ENCODE data around the gene NKD2.
"Not testable (repeated sequence)": the region's sequence is repeated elsewhere in the genome, so short reads cannot be mapped to it uniquely, and the experiment has no call there.

Gene NKD2

DNA sequence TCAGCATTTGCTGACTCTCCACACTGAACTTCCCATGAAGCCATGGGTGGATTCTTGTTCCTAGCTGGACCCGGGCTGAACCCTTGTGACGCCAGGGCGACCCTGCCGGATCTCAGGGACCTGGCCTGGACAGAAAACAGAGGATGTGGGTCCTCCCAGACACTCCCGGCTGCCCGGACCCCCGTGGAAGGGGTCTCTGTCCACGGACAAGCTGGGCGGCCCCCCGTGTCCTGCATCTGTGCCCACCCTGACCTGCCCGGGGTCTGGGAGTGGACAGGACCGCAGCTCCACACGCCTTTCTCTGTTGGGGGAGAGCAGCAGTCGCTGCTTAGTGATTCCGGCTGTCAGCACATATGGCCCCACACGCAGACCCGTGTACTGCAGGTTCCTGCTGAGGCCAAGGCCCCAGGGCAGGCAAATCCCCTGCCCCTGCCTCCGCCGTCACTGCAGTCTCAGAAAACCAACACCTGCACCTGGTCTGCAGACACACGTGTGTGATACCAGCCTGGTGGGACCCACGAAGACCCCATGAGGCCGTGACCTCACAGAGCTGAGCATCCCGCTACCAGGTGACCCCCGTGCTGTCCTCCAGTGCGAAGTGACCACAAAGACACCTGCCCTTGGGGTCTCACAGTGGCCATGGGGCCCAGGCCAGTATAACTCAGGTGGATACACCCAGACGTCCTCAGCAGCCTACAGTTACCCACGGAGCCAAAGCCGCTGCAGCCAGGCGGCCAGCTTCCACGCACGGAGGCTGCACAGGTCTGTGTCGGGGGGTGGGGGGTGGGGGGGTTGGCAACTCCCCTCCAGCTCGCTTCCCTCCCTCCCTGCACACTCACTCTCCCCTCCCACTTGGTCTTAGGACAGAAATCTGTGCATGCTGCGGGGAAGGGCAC, 50.6 kb downstream of the NKD2 start:
- H3K36me3 ChIP-seq = no peaks in the 10 kb centered on the region
- no peaks in the 10 kb centered on the region for H3K4me1 ChIP-seq (ENCODE audit: control insufficient read depth in 1 of 2, insufficient read depth in 1 of 2, low read depth in 1 of 2, low read length in 1 of 2)
- no peak overlapping the region for H3K4me3 ChIP-seq (ENCODE audit: low read depth in 1 of 2, low read length in 1 of 2)
- H3K9me3 ChIP-seq = no peaks in the 10 kb centered on the region
- H3K27me3 ChIP-seq = no peaks in the 10 kb centered on the region
- no peak overlapping the region for H3K27ac ChIP-seq
- no peak for TF ChIP-seq CTCF (IDR thresholded peaks at IDR 0.05)

- Histone ChIP-seq H3K27me3 (no peaks in the 10 kb centered on the region), H3K9me3 (no peaks in the 10 kb centered on the region), H3K27ac (no peak overlapping the region), H3K4me1 (ENCODE audit: control insufficient read depth in 1 of 2, insufficient read depth in 1 of 2, low read depth in 1 of 2, low read length in 1 of 2) (no peaks in the 10 kb centered on the region), H3K36me3 (no peaks in the 10 kb centered on the region), H3K4me3 (ENCODE audit: low read depth in 1 of 2, low read length in 1 of 2) (no peak overlapping the region)
- TF ChIP-seq CTCF (IDR thresholded peaks at IDR 0.05) = no peak
Observed at GRCh38 chr5:1059884-1060263, 51.3 kb downstream of the NKD2 start.

DNA sequence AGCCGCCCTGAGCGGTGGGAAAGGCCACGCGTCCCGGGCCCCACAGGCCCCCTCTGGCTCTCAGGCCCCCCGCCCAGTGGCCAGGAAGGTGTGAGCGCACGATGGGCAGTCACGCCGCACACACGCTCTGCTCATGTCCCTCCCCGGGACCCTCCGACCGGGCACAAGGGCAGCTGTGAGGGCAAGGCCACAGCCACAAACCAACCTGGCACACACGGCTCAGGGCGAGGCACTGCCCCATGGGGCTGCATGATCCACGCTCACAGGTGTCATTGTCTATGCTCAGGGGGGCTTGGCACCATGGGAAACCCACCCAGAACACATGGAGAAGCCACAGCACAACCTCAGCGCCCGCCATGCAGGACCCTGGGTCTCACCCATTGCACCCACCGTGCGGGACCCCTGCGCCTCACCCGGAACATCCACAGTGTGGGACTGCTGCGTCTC, 52.0 kb downstream of the NKD2 start:
- no peak overlapping the region for H3K4me3 ChIP-seq (ENCODE audit: low read depth in 1 of 2, low read length in 1 of 2)
- H3K27me3 ChIP-seq = no peaks in the 10 kb centered on the region
- TF ChIP-seq CTCF (IDR thresholded peaks at IDR 0.05) = no peak
- H3K9me3 ChIP-seq = no peaks in the 10 kb centered on the region
- no peak overlapping the region for H3K27ac ChIP-seq
- no peaks in the 10 kb centered on the region for H3K4me1 ChIP-seq (ENCODE audit: control insufficient read depth in 1 of 2, insufficient read depth in 1 of 2, low read depth in 1 of 2, low read length in 1 of 2)
- no peaks in the 10 kb centered on the region for H3K36me3 ChIP-seq

DNA sequence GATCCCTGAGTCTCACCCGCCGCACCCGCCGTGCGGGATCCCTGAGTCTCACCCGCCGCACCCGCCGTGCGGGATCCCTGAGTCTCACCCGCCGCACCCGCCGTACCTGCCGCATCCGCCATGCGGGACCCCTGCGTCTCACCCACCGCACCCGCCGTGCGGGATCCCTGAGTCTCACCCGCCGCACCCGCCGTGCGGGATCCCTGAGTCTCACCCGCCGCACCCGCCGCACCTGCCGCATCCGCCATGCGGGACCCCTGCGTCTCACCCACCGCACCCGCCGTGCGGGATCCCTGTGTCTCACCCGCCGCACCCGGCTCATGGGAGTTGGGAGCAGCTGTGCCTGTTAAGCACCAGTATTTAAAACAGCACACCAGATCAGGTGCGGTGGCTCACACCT, 52.7 kb downstream of the NKD2 start:
- H3K9me3 ChIP-seq; H3K27me3 ChIP-seq; H3K27ac ChIP-seq; H3K36me3 ChIP-seq; H3K4me3 ChIP-seq (ENCODE audit: low read depth in 1 of 2, low read length in 1 of 2); H3K4me1 ChIP-seq (ENCODE audit: control insufficient read depth in 1 of 2, insufficient read depth in 1 of 2, low read depth in 1 of 2, low read length in 1 of 2): not testable (repeated sequence)

- no peak overlapping the region for H3K27ac ChIP-seq
- no peaks in the 10 kb centered on the region for H3K4me1 ChIP-seq (ENCODE audit: control insufficient read depth in 1 of 2, insufficient read depth in 1 of 2, low read depth in 1 of 2, low read length in 1 of 2)
- TF ChIP-seq CTCF (IDR thresholded peaks at IDR 0.05) = no peak
- no peak overlapping the region for H3K4me3 ChIP-seq (ENCODE audit: low read depth in 1 of 2, low read length in 1 of 2)
- no peaks in the 10 kb centered on the region for H3K36me3 ChIP-seq
- no peaks in the 10 kb centered on the region for H3K27me3 ChIP-seq
- H3K9me3 ChIP-seq = no peaks in the 10 kb centered on the region
Observed at GRCh38 chr5:1061916-1062315, 53.3 kb downstream of the NKD2 start.

DNA sequence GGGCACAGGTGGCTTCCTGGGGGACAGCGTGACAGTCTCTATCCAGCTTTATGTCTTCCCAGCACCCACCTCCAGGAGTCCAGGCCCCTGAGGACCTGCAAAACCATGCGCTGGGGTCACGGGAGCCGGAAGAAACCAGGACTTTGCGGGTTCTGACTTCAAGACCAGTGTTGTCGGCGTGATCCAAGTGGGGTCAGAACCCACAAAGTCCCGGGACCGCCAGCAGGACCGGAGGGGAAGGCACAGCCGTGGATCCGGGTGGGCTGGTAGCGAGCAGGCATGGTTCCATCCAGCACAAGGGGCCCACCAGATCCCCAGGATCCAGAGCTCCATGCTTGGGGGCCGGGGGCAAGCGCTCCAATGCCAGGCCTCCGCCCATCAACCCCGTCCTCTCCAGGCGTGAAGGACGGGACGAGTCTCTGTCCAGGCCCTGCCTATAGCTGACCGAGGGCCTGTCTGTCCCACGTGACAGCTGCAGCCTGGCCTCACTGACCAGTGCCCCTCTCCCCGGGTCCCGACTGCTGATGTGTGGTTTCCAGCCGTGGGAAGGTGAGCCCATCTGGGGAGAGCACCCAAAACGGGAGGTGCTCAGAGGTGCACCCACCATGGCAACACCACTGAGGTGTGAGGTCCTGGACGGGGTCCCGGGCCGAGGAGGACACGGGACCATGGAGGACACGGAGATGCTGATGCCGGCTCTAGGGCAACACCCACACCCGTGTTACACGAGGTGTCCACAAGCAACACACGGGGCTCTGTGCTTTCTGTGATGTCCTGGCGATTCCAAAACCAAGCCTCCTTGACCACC, 54.4 kb downstream of the NKD2 start:
- no peak overlapping the region for H3K27ac ChIP-seq
- H3K4me3 ChIP-seq (ENCODE audit: low read depth in 1 of 2, low read length in 1 of 2) = no peak overlapping the region
- no peaks in the 10 kb centered on the region for H3K27me3 ChIP-seq
- no peaks in the 10 kb centered on the region for H3K9me3 ChIP-seq
- H3K4me1 ChIP-seq (ENCODE audit: control insufficient read depth in 1 of 2, insufficient read depth in 1 of 2, low read depth in 1 of 2, low read length in 1 of 2) = no peaks in the 10 kb centered on the region
- TF ChIP-seq CTCF (IDR thresholded peaks at IDR 0.05) = no peak
- no peaks in the 10 kb centered on the region for H3K36me3 ChIP-seq

Data from neutrophil (primary cell).